Esophagus squamous epithelium (tissue), 4 donors: ENCODE data around the gene RSL1D1.

Experiments
- CTCF ChIP-seq, 6 experiments: fragments of 450-650 bp in 4 of 6; fragments of 200-600 bp in 2 of 6; sonication (generic) in 2 of 6; IDR thresholded peaks; one replicate each; pipeline ENCODE4 v1.5.1; 2016 to 2019; ENCODE audit warnings: antibody characterized with exemption in 6 of 6, mild to moderate bottlenecking in 4 of 6, moderate library complexity in 4 of 6
- POLR2A ChIP-seq, 4 donors: fragments of 450-650 bp; IDR thresholded peaks; one replicate each; pipeline ENCODE4 v1.6.1; 2017; ENCODE audit warnings: antibody characterized with exemption in 4 of 4, mild to moderate bottlenecking in 4 of 4, moderate library complexity in 3 of 4

- no peak for TF ChIP-seq POLR2A (IDR thresholded peaks at IDR 0.05)
- TF ChIP-seq CTCF (IDR thresholded peaks at IDR 0.05): no peak
Observed at GRCh38 chr16:11852092-11852809, 909 bp upstream of the RSL1D1 start.
